Endothelial cell of umbilical vein (primary cell): ENCODE measurements around the gene PDSS2. TPM values are rescaled to one million over a fixed set of nuclear protein-coding genes. Genes with fewer than 3 reads are reported as not detected.

ENCODE experiments used
- BruUV-seq: library from RNA; stranded (reverse); fragments of 400-500 nt; replicated peaks from 2 replicates; lab custom pipeline; 2021; lab: Mats Ljungman, UMichigan
- CTCF ChIA-PET: fragments of 300-600, 350-600 bp; sonication (Branson Sonifier 250); formaldehyde crosslinking; loops from one replicate; lab custom pipeline; 2021; ENCODE audit warnings: antibody characterized with exemption, inconsistent platforms; lab: Charles Lee
- POLR2A ChIA-PET: fragments of 300-600, 350-600 bp; sonication (Branson Sonifier 250); formaldehyde crosslinking; loops from one replicate; lab custom pipeline; 2021; ENCODE audit warnings: antibody characterized with exemption, inconsistent platforms; lab: Charles Lee
- DNase-seq: peaks from one replicate; pipeline ENCODE4 v3.0.0-alpha.2; 2011; ENCODE audit warnings: low read depth, low spot score
- FAIRE-seq: peaks from 2 replicates; lab custom pipeline; 2011; peaks lifted over from hg19 to GRCh38; lab: Jason Lieb, UNC
- H2AFZ ChIP-seq: 2 replicates; pipeline ENCODE4 v1.6.0; 2012; ENCODE audit warnings: low read depth, low read length, control low read depth, inconsistent platforms
- H3K27ac ChIP-seq: 2 replicates; pipeline ENCODE4 v1.5.1; 2011; ENCODE audit warnings: low read depth, mild to moderate bottlenecking, control low read depth, low read length, moderate library complexity; ENCODE audit not compliant: insufficient read depth
- H3K27me3 ChIP-seq, 2 experiments: 2 replicates each; pipeline versions ENCODE4 v1.6.0 to v1.6.1; 2011; ENCODE audit warnings: low read length in 2 of 2, mixed read lengths in 1 of 2; ENCODE audit not compliant: control insufficient read depth in 2 of 2, insufficient read depth in 2 of 2
- H3K36me3 ChIP-seq, 2 experiments: 2 replicates in 1 of 2; 3 replicates in 1 of 2; pipeline ENCODE4 v1.5.1; 2011; ENCODE audit warnings: low read length in 2 of 2, mild to moderate bottlenecking in 1 of 2, moderate library complexity in 1 of 2; ENCODE audit not compliant: control insufficient read depth in 2 of 2, insufficient read depth in 2 of 2; ENCODE audit errors: extremely low read depth in 1 of 2
- H3K4me1 ChIP-seq: 3 replicates; pipeline ENCODE4 v1.5.1; 2011; ENCODE audit warnings: mild to moderate bottlenecking, low read length; ENCODE audit not compliant: control insufficient read depth, insufficient read depth; ENCODE audit errors: extremely low read depth
- H3K4me2 ChIP-seq: 2 replicates; pipeline ENCODE4 v1.6.1; 2011; ENCODE audit warnings: low read length, control low read depth, mixed read lengths; ENCODE audit not compliant: insufficient read depth
- H3K4me3 ChIP-seq, 3 experiments: fragments of 200-600 bp in 1 of 3; sonication (generic), shearing (Covaris generic) in 1 of 3; replicated peaks in 1 of 3; 2 replicates each; pipeline ENCODE4 v1.5.1; 2011 to 2016; ENCODE audit warnings: control low read depth in 3 of 3, low read length in 3 of 3, mild to moderate bottlenecking in 2 of 3, inconsistent platforms in 1 of 3, low read depth in 1 of 3, moderate library complexity in 1 of 3; ENCODE audit not compliant: insufficient read depth in 1 of 3
- H3K79me2 ChIP-seq: 2 replicates; pipeline ENCODE4 v1.6.0; 2012; ENCODE audit warnings: low read length, inconsistent platforms; ENCODE audit not compliant: control insufficient read depth, insufficient read depth
- H3K9ac ChIP-seq: replicated peaks from 2 replicates; pipeline ENCODE3; 2011; ENCODE audit warnings: low read length, control low read depth; ENCODE audit not compliant: insufficient read depth; ENCODE audit errors: extremely low read depth
- H3K9me1 ChIP-seq: replicated peaks from 3 replicates; pipeline ENCODE4 v1.6.0; 2011; ENCODE audit warnings: mild to moderate bottlenecking, low read length; ENCODE audit not compliant: control insufficient read depth, insufficient read depth; ENCODE audit errors: extremely low read depth
- H3K9me3 ChIP-seq: replicated peaks from 2 replicates; pipeline ENCODE4 v1.5.1; 2012; ENCODE audit warnings: low read length, inconsistent platforms; ENCODE audit not compliant: control insufficient read depth, insufficient read depth
- H4K20me1 ChIP-seq: replicated peaks from 2 replicates; pipeline ENCODE3; 2011; ENCODE audit warnings: mild to moderate bottlenecking, low read length; ENCODE audit not compliant: control insufficient read depth, insufficient read depth; ENCODE audit errors: extremely low read depth
- EZH2 ChIP-seq: IDR thresholded peaks from 2 replicates; pipeline ENCODE4 v1.6.1; 2012; ENCODE audit warnings: borderline replicate concordance, low read depth, mild to moderate bottlenecking, moderate library complexity, low read length, inconsistent platforms; ENCODE audit not compliant: severe bottlenecking
- FOS ChIP-seq: IDR thresholded peaks from 2 replicates; pipeline ENCODE4 v1.6.1; 2011; ENCODE audit warnings: mild to moderate bottlenecking, low read length, moderate library complexity, borderline replicate concordance; ENCODE audit not compliant: insufficient read depth
- GATA2 ChIP-seq: IDR thresholded peaks from 2 replicates; pipeline ENCODE4 v1.7.0; 2011; ENCODE audit warnings: low read depth, mild to moderate bottlenecking, moderate library complexity, mixed read lengths, low read length; ENCODE audit not compliant: insufficient read length, insufficient read depth
- JUN ChIP-seq: IDR thresholded peaks from 2 replicates; pipeline ENCODE4 v1.6.1; 2011; ENCODE audit warnings: borderline replicate concordance, low read depth; ENCODE audit not compliant: insufficient read length, insufficient read depth
- MYC ChIP-seq: IDR thresholded peaks from one replicate; pipeline ENCODE4 v1.6.1; 2011; ENCODE audit warnings: mild to moderate bottlenecking, low read depth, low read length
- POLR2A ChIP-seq: IDR thresholded peaks from 2 replicates; pipeline ENCODE4 v1.6.1; 2012; ENCODE audit warnings: low read depth, mild to moderate bottlenecking, control low read depth, low read length
- POLR2AphosphoS5 ChIP-seq: IDR thresholded peaks from 2 replicates; pipeline ENCODE4 v1.6.1; 2012; ENCODE audit warnings: low read depth, mild to moderate bottlenecking, control low read depth, low read length, moderate library complexity; ENCODE audit not compliant: insufficient read depth
- dilution Hi-C: fragments of 300-500 bp; cut with MboI; formaldehyde crosslinking; loops from one replicate; pipeline ENCODE4 v1.15.0; 2019; ENCODE audit warnings: low sequenced_read_pairs; ENCODE audit not compliant: extremely low pct_ligation_motif_present
- intact Hi-C: fragments of 100-400 bp; cut with micrococcal nuclease; formaldehyde crosslinking; loops from one replicate; pipeline ENCODE4 v1.10.0; 2022
- polyA plus RNA-seq, 4 experiments: library from polyadenylated mRNA; depleted of rRNA in 3 of 4; stranded (reverse) in 3 of 4; unstranded in 1 of 4; fragments of >200 nt; gene quantifications; 2 replicates each; pipeline versions ENCODE4 v1.2.1 to v1.2.3, GENCODE V29; 2011 to 2012; ENCODE audit warnings: missing spikeins in 1 of 4
- total RNA-seq: library from RNA; stranded (reverse); gene quantifications from 2 replicates; pipeline ENCODE4 v1.2.3, GENCODE V29; 2021
- TF ChIP-seq, protein P1 (sequence below), 2 donors: IDR thresholded peaks; 1 replicate in 1 of 2; 2 replicates in 1 of 2; pipeline ENCODE4 v1.5.1; 2011; ENCODE audit warnings: low read length in 2 of 2, mild to moderate bottlenecking in 2 of 2, moderate library complexity in 2 of 2, control low read depth in 1 of 2, inconsistent platforms in 1 of 2, low read depth in 1 of 2; ENCODE audit not compliant: insufficient read depth in 1 of 2; ENCODE audit errors: extremely low read depth in 1 of 2
- TF ChIP-seq, protein P2 (sequence below): IDR thresholded peaks from 2 replicates; pipeline ENCODE4 v1.6.1; 2011; ENCODE audit not compliant: insufficient read depth, insufficient read length

Gene PDSS2
- total and polyA plus RNA-seq, 2 donors (not counting 3 experiments of a cell fraction or from before 2014, with no cell fraction given), result 7.6 to 9.3 TPM

DNA sequence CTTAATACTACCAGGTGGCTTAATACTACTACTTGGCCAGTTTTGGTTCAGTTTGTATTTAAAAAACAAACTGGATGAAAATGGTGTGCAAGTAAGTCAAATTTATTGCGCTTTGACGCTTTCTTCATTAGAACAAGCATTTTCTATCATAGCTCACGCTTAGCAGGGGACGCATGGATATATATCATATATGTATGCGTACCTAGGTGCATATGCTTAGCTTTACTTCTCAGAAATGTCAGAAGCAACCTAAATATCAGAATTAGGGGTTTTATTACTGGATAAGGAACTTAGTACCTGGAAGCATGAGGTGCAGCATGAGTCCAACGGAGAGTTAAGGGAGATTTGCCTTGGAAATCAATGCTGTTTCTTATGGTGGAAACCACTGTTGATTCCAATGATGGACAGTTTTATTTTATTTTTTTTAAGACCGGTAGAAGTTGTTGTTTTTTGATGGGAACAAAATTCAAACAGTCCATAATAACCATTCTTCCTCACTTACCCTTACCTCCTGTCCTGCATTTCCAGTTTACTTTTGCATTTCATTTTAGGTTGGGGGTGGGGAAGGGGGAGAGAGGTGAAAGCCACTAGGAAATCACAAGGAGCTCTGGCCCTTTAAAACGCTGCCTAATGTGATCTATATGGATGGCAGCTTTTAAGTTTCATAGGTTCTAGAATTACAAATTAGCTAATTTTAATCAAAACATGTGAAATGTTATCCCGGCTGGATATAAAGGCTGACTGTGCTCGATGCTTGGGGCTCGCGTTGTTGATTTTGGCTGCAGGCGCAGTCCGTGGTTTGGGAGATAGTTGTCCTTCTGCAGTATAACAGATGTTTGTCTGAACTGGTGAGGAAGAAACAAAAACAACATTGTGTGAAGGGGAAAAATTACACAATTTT, 32.6 kb upstream of the PDSS2 start:
- H3K4me2 ChIP-seq, result peak overlapping the region; percentile 91
- no peak for FAIRE-seq
- no peaks in the 10 kb centered on the region for H4K20me1 ChIP-seq
- no peak overlapping the region for H2AFZ ChIP-seq
- peaks cover 63% of the 10 kb centered on the region for H3K4me1 ChIP-seq
- BruUV-seq, result TSS peak; percentile 11
- peak overlapping the region in 1 of 3 experiments; percentile 88 for H3K4me3 ChIP-seq
- H3K27ac ChIP-seq, result no peak overlapping the region
- dilution Hi-C loops, result no loop called here
- intact Hi-C loops, result loop anchor here (1.0 to 10.0 kb wide), 6 partner anchors 110 to 467 kb away; partner anchors contain the start of genes BEND3, MTRES1 and SEC63
- no peaks in the 10 kb centered on the region for H3K36me3 ChIP-seq
- no peaks in the 10 kb centered on the region for H3K9me1 ChIP-seq
- CTCF ChIA-PET, result interaction anchor here (1.0 to 3.7 kb wide), 4 partner anchors 47 to 356 kb away, joined by 3 to 17 read pairs (median 4); no protein-coding TSS in a partner anchor
- peaks cover 9 to 17% of the 10 kb centered on the region in 2 experiments for H3K27me3 ChIP-seq
- no peak for TF ChIP-seq JUN
- H3K79me2 ChIP-seq, result peaks cover 1% of the 10 kb centered on the region
- peak overlapping the region; percentile 3 for H3K9ac ChIP-seq
- DNase-seq, result no peak
- POLR2A ChIA-PET, result interaction anchor here (0.5 to 1.2 kb wide), 2 partner anchors 33 to 206 kb away, joined by 3 to 4 read pairs; partner anchors contain the start of gene PDSS2
- no peaks in the 10 kb centered on the region for H3K9me3 ChIP-seq

DNA sequence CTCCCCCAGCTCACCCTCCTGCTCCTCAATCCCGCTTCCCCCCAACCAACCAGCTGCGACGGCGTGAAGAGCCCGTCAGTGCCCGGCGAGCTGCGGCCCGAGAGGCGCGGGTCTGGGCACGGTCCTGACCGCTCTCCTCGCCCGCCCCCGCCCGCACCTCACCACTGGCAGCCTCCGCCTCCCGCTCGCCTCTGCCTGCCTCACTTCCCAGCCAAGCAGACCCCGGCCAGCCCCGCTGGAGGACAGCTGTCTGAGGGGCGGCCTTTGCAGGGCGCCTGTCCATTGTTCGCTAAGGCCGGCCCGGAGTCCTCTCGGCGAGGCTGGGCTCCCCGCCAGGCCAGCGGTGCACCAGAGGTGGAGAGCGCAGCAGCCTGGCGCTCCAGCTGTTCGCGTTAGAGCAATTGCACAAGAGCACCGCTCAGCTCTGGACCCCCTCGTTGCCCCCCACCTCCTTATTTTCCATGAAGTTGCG, 31.8 kb upstream of the PDSS2 start:
- H3K27ac ChIP-seq, result peak overlapping the region; percentile 59
- TF ChIP-seq MYC, result no peak
- TF ChIP-seq, protein P1, sequence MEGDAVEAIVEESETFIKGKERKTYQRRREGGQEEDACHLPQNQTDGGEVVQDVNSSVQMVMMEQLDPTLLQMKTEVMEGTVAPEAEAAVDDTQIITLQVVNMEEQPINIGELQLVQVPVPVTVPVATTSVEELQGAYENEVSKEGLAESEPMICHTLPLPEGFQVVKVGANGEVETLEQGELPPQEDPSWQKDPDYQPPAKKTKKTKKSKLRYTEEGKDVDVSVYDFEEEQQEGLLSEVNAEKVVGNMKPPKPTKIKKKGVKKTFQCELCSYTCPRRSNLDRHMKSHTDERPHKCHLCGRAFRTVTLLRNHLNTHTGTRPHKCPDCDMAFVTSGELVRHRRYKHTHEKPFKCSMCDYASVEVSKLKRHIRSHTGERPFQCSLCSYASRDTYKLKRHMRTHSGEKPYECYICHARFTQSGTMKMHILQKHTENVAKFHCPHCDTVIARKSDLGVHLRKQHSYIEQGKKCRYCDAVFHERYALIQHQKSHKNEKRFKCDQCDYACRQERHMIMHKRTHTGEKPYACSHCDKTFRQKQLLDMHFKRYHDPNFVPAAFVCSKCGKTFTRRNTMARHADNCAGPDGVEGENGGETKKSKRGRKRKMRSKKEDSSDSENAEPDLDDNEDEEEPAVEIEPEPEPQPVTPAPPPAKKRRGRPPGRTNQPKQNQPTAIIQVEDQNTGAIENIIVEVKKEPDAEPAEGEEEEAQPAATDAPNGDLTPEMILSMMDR (IDR thresholded peaks at IDR 0.05; ENCODE audit: extremely low read depth in 1 of 2, insufficient read depth in 1 of 2, low read depth in 1 of 2, low read length in 2 of 2), result no peak
- no peak for TF ChIP-seq GATA2
- no peak for TF ChIP-seq FOS
- TF ChIP-seq POLR2A, result no peak
- TF ChIP-seq POLR2AphosphoS5, result no peak
- TF ChIP-seq JUN, result no peak
- TF ChIP-seq, protein P2, sequence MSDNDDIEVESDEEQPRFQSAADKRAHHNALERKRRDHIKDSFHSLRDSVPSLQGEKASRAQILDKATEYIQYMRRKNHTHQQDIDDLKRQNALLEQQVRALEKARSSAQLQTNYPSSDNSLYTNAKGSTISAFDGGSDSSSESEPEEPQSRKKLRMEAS, result no peak
- no peak for TF ChIP-seq EZH2
- FAIRE-seq (no peak), DNase-seq (peak; percentile 63)
- ChIA-PET CTCF (interaction anchor here (1.1 to 4.0 kb wide), 4 partner anchors 19 to 357 kb away, joined by 4 to 17 read pairs (median 8); no protein-coding TSS in a partner anchor), POLR2A (interaction anchor here (1.2 kb wide), 1 partner anchor 32 kb away, joined by 3 read pairs; the partner anchor contains the start of gene PDSS2)
- peak overlapping the region; percentile 91 for H3K4me2 ChIP-seq
- peaks cover 1% of the 10 kb centered on the region for H3K79me2 ChIP-seq
- H3K4me3 ChIP-seq, result peak overlapping the region; percentile 61 to 99 (median 88)
- H3K9me3 ChIP-seq, result no peaks in the 10 kb centered on the region
- peak overlapping the region; percentile 99 for H2AFZ ChIP-seq
- H3K9ac ChIP-seq, result peak overlapping the region; percentile 71
- no peaks in the 10 kb centered on the region for H3K9me1 ChIP-seq
- peaks cover 13 to 22% of the 10 kb centered on the region in 2 experiments for H3K27me3 ChIP-seq
- peaks cover 63% of the 10 kb centered on the region for H3K4me1 ChIP-seq
- dilution Hi-C loops, result no loop called here
- BruUV-seq, result no TSS peak
- intact Hi-C loops, result loop anchor here (1.0 to 10.0 kb wide), 5 partner anchors 111 to 466 kb away; partner anchors contain the start of genes BEND3, MTRES1 and SEC63
- no peaks in the 10 kb centered on the region for H3K36me3 ChIP-seq
- H4K20me1 ChIP-seq, result no peaks in the 10 kb centered on the region
